Activated CD4-positive, alpha-beta T cell treated with anti-CD3 and anti-CD28 coated beads, Interleukin-2, amount 50 U/mL, for 24 hours (primary cell): ENCODE results near the gene EME1.
A peak's percentile ranks its signal among the peaks of the same experiment; 100 is the strongest.
"Not testable (repeated sequence)": the region's sequence is repeated elsewhere in the genome, so short reads cannot be mapped to it uniquely, and the experiment has no call there.

ENCODE experiments used
- DNase-seq, 2 donors: peaks; one replicate each; pipeline ENCODE4 v3.0.0-alpha.2; 2020; ENCODE audit warnings: low read depth in 1 of 2, low spot score in 1 of 2

EME1 gene

DNA sequence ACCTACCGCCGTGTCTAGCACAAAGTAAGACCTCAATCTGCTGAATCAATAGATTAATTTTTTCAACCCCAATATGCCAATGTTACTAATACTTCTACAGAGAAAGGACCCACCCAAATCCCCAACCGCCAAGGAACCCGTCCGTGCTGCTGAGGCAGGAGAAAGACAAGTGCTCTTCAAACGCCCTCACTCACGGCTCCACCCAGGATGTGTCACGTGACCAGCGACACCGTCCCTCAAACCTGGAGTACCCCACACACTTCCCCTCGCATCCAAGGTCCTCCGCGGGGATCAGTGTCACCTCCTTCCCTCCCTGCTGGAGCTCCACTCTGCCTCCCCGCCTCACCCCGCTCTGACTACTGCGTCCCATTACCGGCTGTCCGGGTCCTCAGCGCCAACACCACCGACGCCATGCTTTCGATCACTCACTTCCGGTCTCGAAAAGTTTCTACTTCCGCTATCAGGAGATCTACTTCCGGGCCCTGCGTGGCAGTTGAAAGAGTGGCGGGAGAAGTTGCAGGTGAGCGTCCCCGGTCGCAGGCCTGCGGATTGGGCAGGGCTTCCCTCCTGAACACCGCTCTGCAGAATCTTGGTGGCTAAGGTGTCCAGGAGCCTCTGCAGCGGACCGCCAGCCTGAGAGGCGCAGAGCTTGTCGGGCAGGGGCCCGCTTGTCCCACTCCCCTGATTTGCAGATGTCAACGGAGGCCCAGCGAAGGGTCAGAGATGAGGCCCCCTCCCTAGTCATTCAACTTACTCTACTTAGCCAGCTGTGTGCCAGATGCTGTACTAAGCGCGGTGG is at the start of gene EME1, which contains the start of gene MRPL27:
Gene EME1, plus strand, starts transcription at position 472 of the 799 bp plus-strand sequence. CDS start 1,980 bp downstream, outside the sequence.
Gene MRPL27, minus strand, starts transcription at position 427 of the 799 bp plus-strand sequence. Its CDS starts 14 bp downstream, at position 413.
- peak; percentile 84 to 85 for DNase-seq

DNA sequence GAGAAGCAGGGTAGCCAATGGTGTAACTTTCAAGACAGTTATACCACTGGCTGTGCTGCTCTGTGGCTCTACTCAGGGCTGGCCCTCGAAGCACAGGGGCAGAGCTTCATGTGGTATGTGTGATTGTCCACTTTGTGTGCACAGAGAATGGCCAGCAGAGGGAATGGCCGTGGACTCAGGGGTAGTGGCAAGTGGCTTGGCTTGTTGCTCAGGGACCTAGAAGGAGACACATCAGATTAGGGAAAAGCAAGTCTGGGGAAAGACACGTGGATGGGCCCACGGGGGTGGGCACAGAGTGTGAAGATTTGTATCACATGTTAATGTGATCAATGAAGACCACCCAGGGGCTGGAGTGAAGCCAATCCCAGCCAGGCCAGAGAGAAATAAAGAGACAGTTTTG is 47.1 kb upstream of the EME1 start:
- DNase-seq, result no peak

- no peak for DNase-seq
Measured at GRCh38 chr17:50326831-50327364, 46.1 kb upstream of the EME1 start.

DNA sequence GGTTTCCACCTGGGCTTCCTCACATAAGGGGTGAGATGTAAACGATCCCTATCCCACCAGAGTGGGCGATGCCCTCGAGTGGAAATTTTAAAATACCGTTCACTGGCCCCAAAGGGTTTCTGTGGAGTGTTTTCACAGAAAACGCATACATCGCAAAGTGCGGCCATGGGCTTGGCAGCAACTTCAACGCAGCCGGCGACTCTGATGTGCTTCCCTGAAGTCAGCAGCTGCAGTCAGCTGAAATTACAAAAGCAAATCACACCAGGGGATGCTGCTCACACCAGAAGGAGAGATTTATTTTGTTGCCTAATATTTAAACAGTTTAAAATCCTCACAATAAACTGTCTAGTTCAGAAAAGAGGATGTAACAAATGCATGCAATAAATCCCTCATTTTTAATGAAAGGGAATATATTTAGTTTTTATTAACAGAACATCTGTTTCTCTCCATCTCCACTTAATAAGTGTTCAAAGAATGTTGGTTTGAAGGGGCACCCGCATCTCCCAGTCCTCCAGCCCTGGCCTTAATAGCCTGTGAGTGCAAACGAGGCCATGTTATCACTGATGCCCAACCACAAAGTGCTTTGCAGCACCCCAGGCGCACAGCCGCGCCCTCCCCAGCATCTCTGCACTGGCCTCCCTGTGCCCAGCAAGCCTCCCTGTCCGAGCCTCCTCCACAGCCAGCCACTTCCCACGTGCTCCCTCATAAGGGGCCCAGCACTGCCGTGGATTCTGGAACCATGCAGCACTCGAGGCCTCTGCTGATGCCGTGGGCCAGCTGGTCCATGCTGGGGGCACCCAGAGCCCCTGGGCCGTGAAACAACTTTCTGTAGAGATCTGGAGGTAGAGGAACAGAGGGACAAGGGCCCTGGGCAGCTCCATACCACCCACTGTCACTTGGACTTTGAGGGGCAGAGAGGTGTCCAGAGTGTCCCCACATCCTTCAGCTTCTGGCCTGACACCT is 44.4 kb upstream of the EME1 start:
- no peak for DNase-seq

DNA sequence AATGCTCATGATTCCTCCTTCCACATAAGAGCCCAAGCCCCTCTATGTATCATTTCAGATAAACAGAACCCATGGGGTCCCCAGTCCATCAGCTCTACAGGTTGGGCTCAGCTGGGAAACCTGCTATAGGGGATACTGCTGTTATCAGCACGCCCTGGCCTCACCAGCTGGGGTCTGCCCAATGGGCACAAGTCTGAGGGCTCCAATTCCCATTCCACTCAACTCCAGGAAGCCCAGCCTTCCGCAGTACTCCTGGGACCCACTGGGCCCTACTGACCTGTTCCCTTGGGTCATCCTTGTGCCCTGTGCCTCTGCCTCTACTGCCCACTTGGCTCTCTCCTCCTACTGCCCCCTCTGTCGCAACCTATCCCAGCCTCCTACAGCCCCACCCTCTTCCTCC is 43.3 kb upstream of the EME1 start:
- no peak for DNase-seq

DNA sequence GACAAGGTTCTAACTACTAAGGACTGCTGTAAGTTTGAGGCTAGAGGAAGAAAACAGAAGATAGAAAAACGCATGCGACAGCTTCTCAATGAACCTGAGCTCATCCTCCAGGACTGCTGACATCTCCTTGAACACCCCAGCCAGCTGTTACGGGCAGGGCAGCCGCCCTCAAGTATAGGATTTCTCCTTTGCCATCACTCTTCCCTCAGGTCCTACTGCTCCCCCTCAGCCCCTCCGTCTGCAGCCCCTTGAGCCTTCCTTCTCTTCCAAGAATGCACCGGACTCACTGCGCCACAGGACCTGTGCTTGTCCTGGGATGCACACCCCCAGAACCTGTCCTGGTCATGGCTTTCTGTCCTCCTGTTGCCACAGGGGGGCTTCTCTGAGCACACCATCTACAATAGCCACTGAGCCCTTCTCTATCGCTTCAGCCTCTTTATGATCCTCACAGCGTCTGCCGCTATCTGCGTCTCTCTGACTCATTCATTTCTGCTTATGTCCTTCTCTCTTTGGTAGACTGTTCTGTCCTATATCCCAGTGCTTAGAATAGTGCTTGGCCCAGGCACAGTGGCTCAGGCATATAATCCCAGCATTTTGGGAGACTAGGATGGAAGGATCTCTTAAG is 42.8 kb upstream of the EME1 start:
- no peak for DNase-seq

GRCh38 chr17:50331085-50331791 is 41.8 kb upstream of the EME1 start:
- no peak for DNase-seq

DNA sequence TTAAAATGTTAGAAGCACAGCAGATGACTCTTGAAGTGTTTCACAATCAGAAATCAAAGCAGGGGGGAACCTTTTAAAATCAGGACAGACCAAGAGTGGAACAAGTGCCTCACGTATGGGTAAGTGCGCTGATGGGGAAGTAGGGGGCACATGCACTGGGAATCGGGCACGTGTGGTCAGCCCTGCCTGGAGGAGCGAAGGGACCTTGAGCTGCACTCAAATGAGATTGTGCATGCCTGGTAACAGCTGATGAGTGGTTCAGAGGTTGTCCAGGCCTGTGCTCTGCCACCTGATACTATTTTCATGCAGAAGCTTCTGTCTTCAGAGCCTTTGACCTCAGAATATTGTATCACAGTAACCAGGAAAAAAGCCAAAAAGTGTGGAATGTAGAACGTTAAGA is 40.8 kb upstream of the EME1 start:
- no peak for DNase-seq

GRCh38 chr17:50333291-50334057 is 39.6 kb upstream of the EME1 start:
- not testable (repeated sequence) for DNase-seq

GRCh38 chr17:50337956-50338355 is 35.1 kb upstream of the EME1 start:
- no peak for DNase-seq

DNA sequence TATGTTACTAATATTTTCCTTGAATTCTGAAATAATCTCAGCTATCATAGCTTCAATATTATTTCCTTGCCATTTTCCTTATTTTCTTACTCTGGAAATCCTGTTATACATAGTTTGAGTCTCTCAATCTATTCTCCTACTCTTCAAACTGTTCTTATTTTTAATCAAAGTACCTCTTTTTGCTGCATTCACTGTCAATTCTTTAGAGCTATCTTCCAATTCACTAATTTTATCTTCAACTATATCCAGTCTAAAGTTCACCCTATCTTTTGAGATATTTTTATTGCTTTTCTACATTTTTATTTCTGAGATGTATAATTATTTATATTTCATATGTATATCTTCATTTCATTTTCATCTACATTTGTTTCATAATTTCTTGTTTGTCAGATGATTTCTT is 34.4 kb upstream of the EME1 start:
- no peak for DNase-seq

DNA sequence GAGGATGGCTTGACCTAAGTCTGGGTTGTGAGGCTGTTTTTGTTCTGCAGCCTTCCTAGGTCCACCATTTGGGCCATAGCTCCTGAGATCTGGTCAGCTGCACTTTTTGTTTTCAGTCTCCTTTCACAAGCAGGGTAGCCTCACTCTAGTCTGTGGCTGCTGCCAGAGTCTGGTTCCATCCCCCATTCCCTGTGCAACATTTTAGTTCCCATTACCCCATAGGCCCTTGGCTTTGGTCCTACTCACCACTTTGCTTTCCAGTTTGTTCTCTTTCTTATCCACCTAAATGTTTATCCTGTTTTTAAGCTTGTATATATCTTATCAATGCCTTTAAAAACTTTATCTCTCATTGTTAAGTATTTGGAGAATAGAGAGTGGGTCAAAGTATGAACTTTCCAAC is 33.6 kb upstream of the EME1 start:
- no peak for DNase-seq

DNA sequence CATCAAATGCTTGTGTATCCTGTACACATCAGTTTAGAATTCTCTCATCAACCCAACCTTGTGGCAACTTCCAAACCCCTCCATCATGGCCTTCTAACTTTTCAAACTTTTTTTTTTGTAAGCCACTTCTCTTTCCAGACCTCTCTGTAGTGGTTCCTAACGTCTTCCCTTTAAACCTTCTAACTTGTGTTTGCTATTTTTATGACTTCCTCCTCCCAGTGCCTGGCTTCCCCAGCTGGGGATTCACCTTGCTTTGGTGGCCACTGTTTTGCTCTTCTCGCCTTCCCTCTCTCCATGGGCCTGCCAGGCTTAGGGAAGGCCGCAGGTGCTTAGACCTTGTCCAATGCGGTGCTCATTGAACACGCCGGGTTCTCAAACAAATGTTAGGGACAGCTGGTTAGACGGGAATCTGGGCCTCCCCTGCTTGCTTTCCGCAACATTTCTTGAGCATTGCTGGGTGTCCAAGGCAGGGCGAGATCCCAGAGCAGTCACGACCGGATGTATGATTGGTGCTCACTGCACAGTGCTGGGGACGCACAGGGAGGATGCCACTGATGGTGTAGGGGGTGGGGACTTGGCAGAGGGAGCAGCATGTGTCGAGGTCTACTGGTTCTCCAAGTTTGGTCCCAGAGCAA is 28.2 kb upstream of the EME1 start:
- DNase-seq, result no peak

- peak; percentile 78 to 82 for DNase-seq
Measured at GRCh38 chr17:50345432-50346312, 27.4 kb upstream of the EME1 start, which contains the start of gene XYLT2. TSS of gene XYLT2 (plus strand) at chr17:50346126. CDS start at chr17:50346141, 15 bp downstream.

DNA sequence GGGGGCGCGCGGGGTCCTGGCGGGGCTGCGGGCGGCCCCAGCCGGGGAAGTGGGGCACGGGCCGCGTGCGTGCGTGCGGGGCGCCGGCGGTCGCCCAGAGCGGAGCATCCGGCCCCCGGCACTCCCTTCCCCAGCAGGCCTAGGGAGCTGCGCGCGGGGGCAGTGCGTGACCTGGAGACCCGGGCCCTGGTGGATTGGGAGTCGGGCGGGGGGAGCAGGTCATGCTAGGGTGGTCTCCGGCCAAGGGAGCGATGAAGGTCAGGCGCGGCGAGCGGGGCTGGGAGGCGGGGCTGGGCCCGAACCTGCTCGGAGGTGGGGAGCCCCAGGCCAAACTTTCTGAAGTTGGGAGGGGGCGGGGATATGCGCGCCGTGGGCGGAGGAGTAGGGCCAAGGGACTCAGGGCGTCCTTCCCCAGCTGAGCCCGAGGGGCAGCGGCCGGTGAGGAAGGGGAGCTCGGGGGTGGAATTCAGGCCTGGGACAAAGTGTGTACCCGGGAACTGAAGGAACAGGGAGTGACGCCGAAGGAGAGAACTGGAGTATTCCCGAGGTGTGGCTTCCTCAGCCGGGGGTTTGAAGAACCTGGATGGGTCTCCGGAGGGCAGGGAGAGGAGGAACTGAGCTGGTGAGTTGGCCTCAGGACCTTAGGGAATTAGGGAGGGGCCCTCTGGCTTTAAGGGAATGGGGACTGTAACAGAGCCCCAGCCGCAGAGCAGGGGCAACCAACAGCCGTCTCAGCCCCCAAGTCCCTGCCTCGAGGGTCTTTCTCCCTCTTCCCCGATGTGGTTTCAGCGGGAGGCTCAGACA is 26.5 kb upstream of the EME1 start:
- peak; percentile 19 to 22 for DNase-seq

- no peak for DNase-seq
Measured at GRCh38 chr17:50347117-50347893, 25.7 kb upstream of the EME1 start.

- no peak for DNase-seq
Measured at GRCh38 chr17:50347894-50348291, 25.1 kb upstream of the EME1 start.
